NCI-H748 (cell line): ENCODE measurements around the gene BUD31.
"Not testable (repeated sequence)": the region's sequence is repeated elsewhere in the genome, so short reads cannot be mapped to it uniquely, and the experiment has no call there.

Experiments used
- DNase-seq: peaks from one replicate; lab custom pipeline; 2025; ENCODE audit not compliant: unreplicated experiment; lab: John Stamatoyannopoulos, UW

BUD31 gene

GRCh38 chr7:99408379-99409191 is at the start of gene BUD31, which contains the start of gene PDAP1:
Gene BUD31, plus strand, starts transcription at chr7:99408969. Its CDS starts 2,124 bp downstream, at chr7:99411093.
Gene PDAP1, minus strand, starts transcription at chr7:99408597. Its CDS starts 49 bp downstream, at chr7:99408548.
- peak; percentile 96 for DNase-seq

GRCh38 chr7:99359465-99360154 is 49.2 kb upstream of the BUD31 start:
- no peak for DNase-seq

DNA sequence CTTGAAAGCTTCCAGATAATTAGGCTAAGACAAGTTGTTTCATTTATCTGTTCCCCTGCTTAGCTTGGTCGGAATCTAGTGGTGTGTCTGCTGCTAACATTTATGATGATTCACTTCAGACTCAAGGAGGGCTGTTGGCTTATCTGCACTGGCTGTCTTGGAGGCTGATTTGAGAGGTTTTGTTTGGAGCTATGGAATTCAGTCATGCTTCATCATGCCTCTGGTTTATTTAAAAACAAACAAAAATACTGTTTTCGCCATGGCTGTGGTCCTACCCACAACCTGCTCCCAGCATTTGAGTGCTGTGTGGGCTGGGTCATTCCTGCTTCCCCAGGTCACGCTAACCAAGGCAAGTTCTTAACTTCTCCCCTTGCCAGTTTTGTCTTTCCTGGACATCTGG is 46.0 kb upstream of the BUD31 start:
- no peak for DNase-seq

- no peak for DNase-seq
Observed at GRCh38 chr7:99363286-99363685, 45.5 kb upstream of the BUD31 start.

- DNase-seq, result peak; percentile 39
Observed at GRCh38 chr7:99365318-99366141, 43.2 kb upstream of the BUD31 start.

- no peak for DNase-seq
Observed at GRCh38 chr7:99366646-99367045, 42.1 kb upstream of the BUD31 start.

- DNase-seq, result no peak
Observed at GRCh38 chr7:99368750-99369389, 39.9 kb upstream of the BUD31 start.

DNA sequence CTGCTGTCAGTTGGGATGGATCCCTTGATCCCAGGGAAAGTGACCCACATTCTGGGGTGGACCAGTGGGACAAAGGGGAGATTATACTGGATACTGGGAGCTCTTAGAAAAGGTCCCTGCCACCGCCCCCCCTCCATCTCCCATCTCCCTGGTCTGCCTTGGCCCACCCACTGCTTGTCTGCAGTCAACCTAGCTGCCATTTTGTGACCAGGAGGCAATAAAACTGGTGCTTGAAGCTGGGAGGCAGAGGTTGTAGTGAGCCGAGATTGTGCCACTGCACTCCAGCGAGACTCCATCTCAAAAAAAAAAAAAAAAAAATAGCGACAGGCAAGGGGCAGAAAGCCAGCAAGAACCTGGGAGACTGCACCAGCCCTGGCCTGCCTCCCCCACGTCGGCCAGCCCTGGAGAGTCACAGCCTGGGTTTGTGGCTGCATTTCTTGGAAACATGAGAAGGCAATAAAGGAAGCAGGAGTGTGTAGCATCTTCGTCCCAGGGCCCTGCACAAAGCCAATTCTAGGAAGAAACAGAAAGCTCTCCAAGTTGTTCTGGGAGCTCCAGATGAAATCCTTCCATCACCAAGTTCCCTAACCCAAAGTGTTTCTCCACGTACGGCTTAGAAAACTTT is 38.9 kb upstream of the BUD31 start:
- no peak for DNase-seq

GRCh38 chr7:99371376-99371920 is 37.3 kb upstream of the BUD31 start:
- no peak for DNase-seq

DNA sequence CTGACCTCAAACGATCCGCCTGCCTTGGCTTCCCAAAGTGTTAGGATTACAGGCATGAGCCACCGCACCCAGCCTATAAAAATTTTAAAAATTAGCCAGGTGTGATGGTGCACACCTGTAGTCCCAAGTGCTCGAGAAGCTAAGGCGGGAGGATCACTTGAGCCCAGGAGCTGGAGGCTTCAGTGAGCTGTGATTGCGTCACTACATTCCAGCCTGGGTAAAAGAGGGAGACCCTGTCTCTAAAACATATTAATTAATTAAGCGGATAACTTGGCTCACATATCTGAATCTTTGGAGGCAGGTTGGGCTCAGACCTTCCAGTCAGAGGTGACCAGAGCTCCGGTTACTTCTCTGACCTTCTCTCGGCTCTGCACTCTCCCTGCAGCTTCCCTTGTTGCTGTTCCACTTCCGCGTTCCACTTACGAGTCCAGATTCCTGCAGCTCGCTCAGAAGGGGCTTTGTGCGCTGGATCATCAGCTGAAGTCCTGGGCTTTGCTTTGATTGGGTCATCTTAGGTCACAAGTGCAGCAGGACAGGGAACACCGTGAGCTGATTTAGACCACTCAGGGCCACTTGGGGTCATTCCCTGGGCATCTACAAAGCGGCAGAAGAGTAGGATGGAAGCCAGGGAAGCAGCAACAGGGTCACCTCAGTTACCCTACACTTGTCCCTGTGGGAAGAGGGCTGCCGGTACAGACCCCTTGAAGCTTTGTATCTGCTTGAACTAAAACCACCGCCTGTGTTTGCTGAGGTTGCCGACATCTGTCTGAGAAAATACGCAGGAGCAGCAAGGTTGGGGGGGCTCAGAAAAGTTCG is 36.3 kb upstream of the BUD31 start:
- DNase-seq, result no peak

DNA sequence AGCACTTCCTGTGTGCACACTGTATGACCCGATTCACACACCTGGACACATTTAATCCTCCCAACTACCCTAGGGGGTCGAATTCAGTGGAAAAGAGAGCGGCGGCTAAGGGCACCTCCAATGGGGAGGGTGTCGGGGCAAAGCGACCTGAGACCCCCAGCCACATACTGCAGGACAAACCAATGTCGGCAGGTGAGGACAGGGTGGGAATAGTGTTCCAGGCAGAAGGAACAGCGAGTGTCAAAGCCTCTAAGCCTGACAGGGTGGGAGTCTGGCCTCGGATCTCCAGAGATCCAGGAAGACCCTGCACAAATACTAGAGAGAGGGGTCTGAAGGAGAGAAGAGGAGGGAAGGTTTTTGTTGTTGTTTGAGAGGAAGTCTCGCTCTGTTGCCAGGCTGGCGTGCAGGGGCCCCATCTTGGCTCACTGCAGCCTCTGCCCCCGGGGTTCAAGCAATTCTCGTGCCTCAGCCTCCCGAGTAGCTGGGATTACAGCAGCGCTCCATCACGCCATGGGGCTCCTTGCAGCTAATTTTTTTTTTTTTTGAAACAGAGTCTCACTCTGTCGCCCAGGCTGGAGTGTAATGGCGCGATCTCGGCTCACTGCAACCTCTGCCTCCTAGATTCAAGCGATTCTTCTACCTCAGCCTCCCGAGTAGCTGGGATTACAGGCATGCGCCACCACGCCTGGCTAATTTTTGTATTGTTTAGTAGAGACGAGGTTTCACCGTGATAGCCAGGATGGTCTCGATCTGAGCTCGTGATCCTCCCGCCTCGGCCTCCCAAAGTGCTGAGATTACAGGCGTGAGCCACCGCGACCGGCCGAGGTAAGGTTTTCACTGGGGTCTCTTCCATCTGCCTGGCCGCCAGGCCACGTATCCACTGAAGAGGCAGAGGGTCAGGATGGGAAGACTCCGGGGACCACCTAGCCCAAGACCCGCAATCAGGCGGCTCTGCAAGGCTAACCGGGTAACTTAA is 35.4 kb upstream of the BUD31 start:
- DNase-seq, result no peak

DNA sequence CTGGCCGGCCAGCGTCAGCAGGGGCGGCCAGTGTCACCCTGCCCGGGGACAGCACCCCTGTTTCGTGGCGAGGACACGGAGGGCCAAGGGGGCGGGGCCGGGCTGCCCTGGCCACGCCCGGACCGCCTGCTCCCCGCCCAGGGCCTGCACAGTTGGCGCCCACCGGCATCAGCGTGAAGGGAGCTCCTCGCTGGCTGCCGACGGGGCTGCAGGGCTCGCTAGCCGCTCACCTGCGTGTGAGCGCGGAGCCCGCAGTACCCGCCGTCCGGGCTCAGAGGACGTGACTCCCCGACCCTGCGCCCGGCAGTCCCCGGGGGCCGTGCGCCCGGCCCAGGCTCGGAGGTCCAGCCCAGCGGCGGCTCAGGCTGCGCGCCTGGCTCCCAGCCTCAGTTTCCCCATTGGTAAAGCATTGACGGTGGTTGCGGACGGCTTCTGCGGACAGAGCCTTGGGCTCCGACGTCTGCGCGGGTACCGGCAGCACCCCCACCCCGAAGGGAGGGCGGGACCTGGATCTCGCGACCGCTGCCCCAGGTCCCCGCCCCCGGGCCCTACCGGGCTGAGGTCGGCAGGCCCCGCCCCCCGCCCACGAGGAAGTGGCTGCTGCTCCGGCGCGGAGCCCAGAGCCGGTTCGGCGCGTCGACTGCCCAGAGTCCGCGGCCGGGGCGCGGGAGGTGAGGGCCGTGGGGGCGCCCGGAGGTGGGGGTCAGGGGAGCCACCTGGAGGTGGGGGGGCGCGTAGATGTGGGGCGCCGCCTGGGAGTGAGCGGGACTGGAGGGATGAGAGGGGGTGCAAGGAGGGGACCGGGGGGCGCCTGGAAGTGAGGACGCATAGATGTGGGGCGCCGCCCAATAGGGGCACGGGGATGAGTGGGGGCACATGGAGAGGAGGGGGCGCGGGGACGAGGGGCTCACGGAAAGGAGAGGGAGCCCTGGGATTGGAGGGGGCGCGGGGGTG is 34.4 kb upstream of the BUD31 start, which contains the start of gene ARPC1B:
Gene ARPC1B (plus strand): TSS at position 620 of the 954 bp plus-strand sequence. CDS start 10,985 bp downstream, outside the sequence.
- peak; percentile 82 for DNase-seq

DNA sequence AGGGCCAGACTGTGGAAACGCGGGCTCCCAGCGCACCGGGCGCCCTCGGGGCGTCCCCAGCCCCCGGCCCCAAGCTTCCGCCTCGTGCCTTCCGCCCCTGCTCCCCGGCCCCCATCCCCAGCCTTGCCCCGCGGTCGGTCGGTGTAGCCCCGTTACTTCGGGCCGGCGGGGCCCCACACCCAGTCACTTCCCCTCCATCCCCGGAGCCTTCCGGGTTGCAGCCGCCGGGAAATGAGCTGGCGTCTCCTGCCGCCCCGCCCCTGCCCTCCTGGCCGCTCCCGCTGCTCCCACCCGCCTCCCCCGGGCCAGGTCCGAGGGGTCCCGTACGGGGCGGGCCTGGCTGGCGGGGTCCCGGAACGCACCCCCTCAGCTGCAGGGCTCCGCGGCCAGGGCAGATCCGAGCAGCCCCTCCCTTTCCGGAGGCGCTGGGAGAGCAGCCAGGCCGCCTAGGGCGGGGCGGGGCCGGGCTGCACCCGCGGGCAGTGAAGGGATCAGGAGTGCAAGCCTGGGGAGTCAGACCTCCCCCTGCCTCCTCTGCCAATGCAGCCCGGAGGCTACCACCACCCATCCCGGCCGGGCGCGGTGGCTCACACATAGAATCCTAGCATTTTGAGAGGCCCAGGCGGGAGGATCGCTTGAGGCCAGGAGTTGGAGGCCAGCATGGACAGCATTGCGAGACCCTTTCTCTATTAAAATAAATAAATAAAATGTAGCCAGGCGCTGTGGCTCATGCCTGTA is 33.5 kb upstream of the BUD31 start:
- DNase-seq, result peak; percentile 68

DNA sequence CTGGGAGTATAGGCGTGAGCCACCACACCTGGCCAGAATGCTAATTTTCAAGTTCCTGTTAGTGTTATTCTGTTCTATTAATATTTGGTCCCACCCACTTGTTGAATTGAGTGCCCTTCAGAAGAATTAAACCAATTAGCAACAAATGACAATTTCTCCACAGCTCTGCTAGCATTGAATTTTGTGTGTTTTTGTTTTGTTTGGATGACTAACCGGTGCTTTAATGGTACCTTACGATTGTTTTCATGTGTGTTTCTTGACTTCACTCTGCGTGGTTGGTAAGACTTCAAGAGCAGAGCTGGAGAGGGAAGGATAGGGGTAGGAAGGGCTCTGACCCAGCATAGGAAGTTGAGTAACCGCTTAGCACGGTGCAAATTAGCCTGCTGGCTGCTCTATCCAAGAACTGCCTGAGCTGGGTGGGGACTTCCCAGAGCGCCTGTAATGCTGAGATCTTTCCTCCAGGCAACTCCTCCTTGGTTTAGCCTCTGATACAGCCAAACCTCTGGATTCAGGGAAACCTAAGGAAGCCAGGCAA is 29.7 kb upstream of the BUD31 start:
- no peak for DNase-seq

GRCh38 chr7:99379693-99380031 is 29.1 kb upstream of the BUD31 start:
- DNase-seq, result not testable (repeated sequence)
